HL-60 (cell line): ENCODE results near the gene C3orf62.

Experiments used
- DNase-seq, 2 experiments: peaks; one replicate each; pipeline ENCODE4 v3.0.0-alpha.2; 2010 to 2020; ENCODE audit warnings: low read depth in 1 of 2, low spot score in 1 of 2
- H3K27ac ChIP-seq: fragments of 250-450 bp; sonication (Bioruptor Pico); replicated peaks from 2 replicates; pipeline ENCODE4 v1.5.1; 2020; ENCODE audit warnings: mild to moderate bottlenecking, moderate library complexity
- H3K27me3 ChIP-seq: fragments of 250-450 bp; sonication (Bioruptor Pico); 2 replicates; pipeline ENCODE4 v1.5.1; 2021; ENCODE audit warnings: mild to moderate bottlenecking, moderate library complexity; ENCODE audit not compliant: insufficient read depth, poor library complexity, severe bottlenecking
- H3K4me3 ChIP-seq: replicated peaks from 2 replicates; pipeline ENCODE4 v1.5.1; 2011; ENCODE audit warnings: mild to moderate bottlenecking, control low read depth, low read length; ENCODE audit not compliant: insufficient read depth
- GABPA ChIP-seq: IDR thresholded peaks from 2 replicates; pipeline ENCODE4 v1.6.1; 2012; ENCODE audit warnings: low read depth
- POLR2AphosphoS5 ChIP-seq: IDR thresholded peaks from 2 replicates; pipeline ENCODE4 v1.6.1; 2012; ENCODE audit warnings: low read depth
- REST ChIP-seq: IDR thresholded peaks from 2 replicates; pipeline ENCODE4 v1.6.1; 2012; ENCODE audit warnings: low read depth; ENCODE audit not compliant: insufficient replicate concordance
- SPI1 ChIP-seq: IDR thresholded peaks from 2 replicates; pipeline ENCODE4 v1.6.1; 2012; ENCODE audit warnings: low read depth, mild to moderate bottlenecking, borderline replicate concordance
- long read RNA-seq: library from polyadenylated mRNA; unstranded; transcript quantifications from one replicate; pipeline ENCODE4 v2.0.0, GENCODE V29; 2020
- TF ChIP-seq, protein P1 (sequence below): IDR thresholded peaks from one replicate; pipeline ENCODE4 v1.5.1; 2011; ENCODE audit warnings: low read length, control low read depth, inconsistent platforms; ENCODE audit not compliant: insufficient read depth

The C3orf62 gene
- long read RNA-seq, full-length matches to known transcripts: 2 of 2 reads
- long read RNA-seq, partial matches to known transcripts: 0 of 2 reads
- long read RNA-seq, other reads (novel, unspliced or antisense): 0 of 2 reads

GRCh38 chr3:49276475-49277382 lies at the start of gene C3orf62:
C3orf62 (minus strand) TSS chr3:49277232; CDS start chr3:49276872, 360 bp downstream.
- TF ChIP-seq GABPA (no peak), REST (no peak), POLR2AphosphoS5 (peak; percentile 65; the same call in 1 of the 2 replicates), SPI1 (no peak)
- TF ChIP-seq, protein P1, sequence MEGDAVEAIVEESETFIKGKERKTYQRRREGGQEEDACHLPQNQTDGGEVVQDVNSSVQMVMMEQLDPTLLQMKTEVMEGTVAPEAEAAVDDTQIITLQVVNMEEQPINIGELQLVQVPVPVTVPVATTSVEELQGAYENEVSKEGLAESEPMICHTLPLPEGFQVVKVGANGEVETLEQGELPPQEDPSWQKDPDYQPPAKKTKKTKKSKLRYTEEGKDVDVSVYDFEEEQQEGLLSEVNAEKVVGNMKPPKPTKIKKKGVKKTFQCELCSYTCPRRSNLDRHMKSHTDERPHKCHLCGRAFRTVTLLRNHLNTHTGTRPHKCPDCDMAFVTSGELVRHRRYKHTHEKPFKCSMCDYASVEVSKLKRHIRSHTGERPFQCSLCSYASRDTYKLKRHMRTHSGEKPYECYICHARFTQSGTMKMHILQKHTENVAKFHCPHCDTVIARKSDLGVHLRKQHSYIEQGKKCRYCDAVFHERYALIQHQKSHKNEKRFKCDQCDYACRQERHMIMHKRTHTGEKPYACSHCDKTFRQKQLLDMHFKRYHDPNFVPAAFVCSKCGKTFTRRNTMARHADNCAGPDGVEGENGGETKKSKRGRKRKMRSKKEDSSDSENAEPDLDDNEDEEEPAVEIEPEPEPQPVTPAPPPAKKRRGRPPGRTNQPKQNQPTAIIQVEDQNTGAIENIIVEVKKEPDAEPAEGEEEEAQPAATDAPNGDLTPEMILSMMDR: no peak
- Histone ChIP-seq H3K4me3 (no peak within 1 kb of the TSS), H3K27ac (peak within 1 kb of the TSS; percentile 66), H3K27me3 (no peaks in the 10 kb centered on the region)
- peak in 1 of 2 experiments; percentile 86 for DNase-seq

GRCh38 chr3:49324768-49325167 lies 47.7 kb upstream of the C3orf62 start:
- DNase-seq: no peak
- H3K27ac ChIP-seq: no peak overlapping the region
- TF ChIP-seq POLR2AphosphoS5 (no peak), SPI1 (no peak), GABPA (no peak), REST (no peak)
- TF ChIP-seq, protein P1: no peak
- no peaks in the 10 kb centered on the region for H3K27me3 ChIP-seq
- no peak overlapping the region for H3K4me3 ChIP-seq

- no peak overlapping the region for H3K27ac ChIP-seq
- H3K4me3 ChIP-seq: no peak overlapping the region
- DNase-seq: no peak
- TF ChIP-seq REST: no peak
- TF ChIP-seq GABPA: no peak
- TF ChIP-seq POLR2AphosphoS5: no peak
- no peak for TF ChIP-seq SPI1
- TF ChIP-seq, protein P1: no peak
- H3K27me3 ChIP-seq: no peaks in the 10 kb centered on the region
Observed at GRCh38 chr3:49316696-49317457, 39.8 kb upstream of the C3orf62 start.
